NT2/D1 (cell line): ENCODE measurements around the gene TTBK1.

ENCODE experiments used
- SUZ12 ChIP-seq: IDR thresholded peaks from 2 replicates; pipeline ENCODE4 v1.6.1; 2011; ENCODE audit not compliant: insufficient read length, insufficient read depth; ENCODE audit errors: extremely low read depth
- ZNF274 ChIP-seq: IDR thresholded peaks from 2 replicates; pipeline ENCODE4 v1.6.1; 2011; ENCODE audit warnings: mild to moderate bottlenecking, low read depth, low read length

DNA sequence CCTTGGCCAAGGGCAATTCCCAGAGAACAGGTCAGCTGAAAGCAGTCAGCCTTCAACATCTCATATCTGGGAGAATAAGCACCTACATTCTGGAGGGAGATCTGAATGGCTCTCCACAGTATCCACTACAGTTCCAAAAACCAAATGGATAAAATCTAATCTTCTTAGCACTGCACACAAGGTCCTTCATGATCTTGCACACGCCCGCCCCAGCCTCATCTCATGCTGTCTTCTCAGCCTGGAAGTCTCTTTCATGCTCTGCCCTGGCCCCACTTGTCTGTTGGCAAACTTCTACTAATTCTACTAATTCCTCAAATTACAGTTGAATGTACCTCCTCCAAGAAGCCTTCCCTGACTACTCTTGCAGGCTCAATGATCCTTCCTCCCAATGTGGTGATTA is 1.8 kb upstream of the TTBK1 start:
- TF ChIP-seq ZNF274 (no peak), SUZ12 (no peak)
